ENCODE results near the gene TMEM108. TPM values are rescaled to one million over a fixed set of nuclear protein-coding genes. Genes with fewer than 3 reads are reported as not detected.

The TMEM108 gene
- polyA plus RNA-seq, 1 donor (not counting 4 experiments of a cell fraction or from before 2014, with no cell fraction given): not detected

DNA sequence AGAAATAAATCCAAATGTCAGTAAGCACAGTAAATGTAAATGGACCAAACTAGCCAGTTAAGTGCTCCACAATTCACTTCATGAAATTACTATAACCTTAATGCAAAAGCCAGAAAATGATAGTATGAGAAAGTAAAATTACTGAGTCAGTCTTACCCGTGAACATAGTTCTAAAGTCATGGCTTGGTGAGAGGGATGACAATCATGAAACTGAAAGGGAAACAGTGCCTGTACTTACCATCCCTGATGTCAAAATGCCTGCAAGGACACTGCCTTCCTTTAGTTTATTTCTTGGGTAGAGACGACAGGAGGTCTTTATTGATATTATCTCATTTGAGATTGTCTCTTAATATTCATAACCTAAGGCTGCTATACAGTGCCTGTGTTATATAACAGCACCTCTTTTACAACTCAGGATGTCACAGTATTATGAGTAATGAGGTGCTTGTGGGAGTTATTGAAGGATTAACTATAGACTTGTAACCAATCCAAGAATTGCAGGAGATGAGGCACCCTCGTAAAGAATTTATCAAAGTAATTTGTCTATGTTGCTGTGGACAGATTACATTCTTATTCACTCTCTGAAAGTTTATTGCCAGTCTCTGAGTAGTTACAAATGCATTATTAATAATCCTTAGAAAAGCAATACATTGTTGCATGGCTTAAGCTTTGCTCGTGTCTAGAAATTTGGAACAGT lies 218.7 kb downstream of the TMEM108 start:
- FAIRE-seq: peak; percentile 71
- Histone ChIP-seq H3K9ac (ENCODE audit: control insufficient read depth, extremely low read depth, insufficient read depth, low read length) (no peak overlapping the region), H3K9me3 (ENCODE audit: control insufficient read depth, low read depth, low read length) (no peaks in the 10 kb centered on the region), H3K4me1 (ENCODE audit: control insufficient read depth, extremely low read depth, insufficient read depth, low read length) (peaks cover 30% of the 10 kb centered on the region), H3K9me1 (ENCODE audit: control insufficient read depth, extremely low read depth, insufficient read depth, low read length) (no peaks in the 10 kb centered on the region), H3K79me2 (ENCODE audit: control insufficient read depth, insufficient read depth, low read length) (no peaks in the 10 kb centered on the region), H2AFZ (ENCODE audit: control insufficient read depth, low read length) (no peak overlapping the region), H4K20me1 (ENCODE audit: control insufficient read depth, extremely low read depth, insufficient read depth, low read length) (no peaks in the 10 kb centered on the region), H3K36me3 (ENCODE audit: control insufficient read depth in 2 of 2, extremely low read depth in 1 of 2, insufficient read depth in 2 of 2, low read length in 2 of 2) (no peaks in the 10 kb centered on the region), H3K27ac (ENCODE audit: control insufficient read depth, insufficient read depth, low read length) (no peak overlapping the region), H3K27me3 (ENCODE audit: control insufficient read depth, extremely low read depth, insufficient read depth, low read length) (no peaks in the 10 kb centered on the region), H3K4me2 (ENCODE audit: control insufficient read depth, extremely low read depth, insufficient read depth, low read depth, low read length) (peak overlapping the region; percentile 29), H3K4me3 (ENCODE audit: control insufficient read depth in 2 of 3, extremely low read depth in 1 of 3, insufficient read depth in 2 of 3, low read depth in 1 of 3, low read length in 3 of 3) (no peak overlapping the region)
- no peak for DNase-seq (ENCODE audit: low read depth, low spot score)
- dilution Hi-C loops (cut with MboI; ENCODE audit: extremely low pct_ligation_motif_present, low sequenced_read_pairs): no loop called here
- TF ChIP-seq, protein P1, sequence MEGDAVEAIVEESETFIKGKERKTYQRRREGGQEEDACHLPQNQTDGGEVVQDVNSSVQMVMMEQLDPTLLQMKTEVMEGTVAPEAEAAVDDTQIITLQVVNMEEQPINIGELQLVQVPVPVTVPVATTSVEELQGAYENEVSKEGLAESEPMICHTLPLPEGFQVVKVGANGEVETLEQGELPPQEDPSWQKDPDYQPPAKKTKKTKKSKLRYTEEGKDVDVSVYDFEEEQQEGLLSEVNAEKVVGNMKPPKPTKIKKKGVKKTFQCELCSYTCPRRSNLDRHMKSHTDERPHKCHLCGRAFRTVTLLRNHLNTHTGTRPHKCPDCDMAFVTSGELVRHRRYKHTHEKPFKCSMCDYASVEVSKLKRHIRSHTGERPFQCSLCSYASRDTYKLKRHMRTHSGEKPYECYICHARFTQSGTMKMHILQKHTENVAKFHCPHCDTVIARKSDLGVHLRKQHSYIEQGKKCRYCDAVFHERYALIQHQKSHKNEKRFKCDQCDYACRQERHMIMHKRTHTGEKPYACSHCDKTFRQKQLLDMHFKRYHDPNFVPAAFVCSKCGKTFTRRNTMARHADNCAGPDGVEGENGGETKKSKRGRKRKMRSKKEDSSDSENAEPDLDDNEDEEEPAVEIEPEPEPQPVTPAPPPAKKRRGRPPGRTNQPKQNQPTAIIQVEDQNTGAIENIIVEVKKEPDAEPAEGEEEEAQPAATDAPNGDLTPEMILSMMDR (optimal IDR thresholded peaks at IDR 0.05 in 1 of 3, IDR thresholded peaks at IDR 0.05 in 1 of 3, conservative IDR thresholded peaks at IDR 0.05 in 1 of 3; ENCODE audit: extremely low read depth in 1 of 3, insufficient read depth in 2 of 3, low read length in 3 of 3): no peak
- TF ChIP-seq EZH2 (IDR thresholded peaks at IDR 0.05; ENCODE audit: low read length): no peak

DNA sequence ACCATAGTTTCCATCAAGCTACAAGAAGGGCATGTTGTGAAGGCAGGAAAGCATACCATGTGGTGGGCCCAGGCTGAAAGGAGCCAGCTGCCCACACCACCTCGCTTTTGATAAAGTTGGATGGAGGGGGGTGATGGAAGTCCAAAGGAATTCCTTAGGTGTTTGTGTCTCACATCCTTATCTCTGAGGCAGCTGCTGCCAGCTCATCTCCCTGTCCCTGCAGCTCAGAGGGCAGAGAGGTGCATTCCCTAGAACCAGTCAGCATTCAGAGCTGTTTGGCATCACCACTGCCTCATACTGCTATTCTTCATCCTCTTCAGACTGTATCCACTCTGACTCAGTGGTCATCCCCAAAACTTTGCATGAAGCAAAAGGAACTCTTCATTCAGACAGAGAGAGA lies 220.2 kb downstream of the TMEM108 start:
- TF ChIP-seq EZH2 (IDR thresholded peaks at IDR 0.05; ENCODE audit: low read length): no peak
- TF ChIP-seq, protein P1 (optimal IDR thresholded peaks at IDR 0.05 in 1 of 3, IDR thresholded peaks at IDR 0.05 in 1 of 3, conservative IDR thresholded peaks at IDR 0.05 in 1 of 3; ENCODE audit: extremely low read depth in 1 of 3, insufficient read depth in 2 of 3, low read length in 3 of 3): no peak
- no peak overlapping the region for H3K4me2 ChIP-seq (ENCODE audit: control insufficient read depth, extremely low read depth, insufficient read depth, low read depth, low read length)
- no peaks in the 10 kb centered on the region for H3K36me3 ChIP-seq (ENCODE audit: control insufficient read depth in 2 of 2, extremely low read depth in 1 of 2, insufficient read depth in 2 of 2, low read length in 2 of 2)
- no peaks in the 10 kb centered on the region for H3K9me3 ChIP-seq (ENCODE audit: control insufficient read depth, low read depth, low read length)
- dilution Hi-C loops (cut with MboI; ENCODE audit: extremely low pct_ligation_motif_present, low sequenced_read_pairs): no loop called here
- H3K4me1 ChIP-seq (ENCODE audit: control insufficient read depth, extremely low read depth, insufficient read depth, low read length): peaks cover 30% of the 10 kb centered on the region
- H3K79me2 ChIP-seq (ENCODE audit: control insufficient read depth, insufficient read depth, low read length): no peaks in the 10 kb centered on the region
- no peaks in the 10 kb centered on the region for H4K20me1 ChIP-seq (ENCODE audit: control insufficient read depth, extremely low read depth, insufficient read depth, low read length)
- H3K9me1 ChIP-seq (ENCODE audit: control insufficient read depth, extremely low read depth, insufficient read depth, low read length): no peaks in the 10 kb centered on the region
- no peaks in the 10 kb centered on the region for H3K27me3 ChIP-seq (ENCODE audit: control insufficient read depth, extremely low read depth, insufficient read depth, low read length)
- no peak overlapping the region for H3K27ac ChIP-seq (ENCODE audit: control insufficient read depth, insufficient read depth, low read length)
- no peak overlapping the region for H2AFZ ChIP-seq (ENCODE audit: control insufficient read depth, low read length)
- DNase-seq (ENCODE audit: low read depth, low spot score): peak; percentile 25
- FAIRE-seq: peak; percentile 88
- H3K4me3 ChIP-seq (ENCODE audit: control insufficient read depth in 2 of 3, extremely low read depth in 1 of 3, insufficient read depth in 2 of 3, low read depth in 1 of 3, low read length in 3 of 3): no peak overlapping the region
- H3K9ac ChIP-seq (ENCODE audit: control insufficient read depth, extremely low read depth, insufficient read depth, low read length): no peak overlapping the region

Data from keratinocyte (primary cell).